CD4-positive, CD25-positive, alpha-beta regulatory T cell (primary cell): ENCODE measurements around the gene PLAGL1. TPM values are rescaled to one million over a fixed set of nuclear protein-coding genes. Genes with fewer than 3 reads are reported as not detected.

Source experiments
- ATAC-seq, 2 donors: fragments of 150-1000 bp; cut with Tn5 transposase; one replicate each; pipeline ENCODE4 v1.10.0; 2021; ENCODE audit warnings: low read depth in 2 of 2, moderate number of reproducible peaks in 2 of 2, moderate library complexity in 1 of 2
- DNase-seq, 3 donors: peaks; one replicate each; pipeline versions ENCODE4 v3.0.0 to v3.0.0-alpha.2; 2012 to 2022; ENCODE audit warnings: mixed read lengths in 1 of 3
- H3K27ac ChIP-seq: one replicate; pipeline ENCODE4 v1.7.0; 2013; ENCODE audit warnings: mild to moderate bottlenecking, low read length; ENCODE audit not compliant: insufficient read depth, poor library complexity, severe bottlenecking
- H3K27me3 ChIP-seq: one replicate; pipeline ENCODE4 v1.7.0; 2013; ENCODE audit warnings: low read length; ENCODE audit not compliant: control insufficient read depth, insufficient read depth
- H3K36me3 ChIP-seq: one replicate; pipeline ENCODE4 v1.7.0; 2013; ENCODE audit warnings: mild to moderate bottlenecking, low read length, moderate library complexity; ENCODE audit not compliant: control insufficient read depth, insufficient read depth
- H3K4me1 ChIP-seq: 2 replicates; pipeline ENCODE4 v1.7.0; 2013; ENCODE audit warnings: mild to moderate bottlenecking, low read length; ENCODE audit not compliant: insufficient read depth, control insufficient read depth, poor library complexity, severe bottlenecking
- H3K4me3 ChIP-seq: one replicate; pipeline ENCODE4 v1.7.0; 2013; ENCODE audit warnings: low read depth, mild to moderate bottlenecking, low read length, moderate library complexity
- H3K9me3 ChIP-seq, 2 experiments: 1 replicate in 1 of 2; 2 replicates in 1 of 2; pipeline ENCODE4 v1.7.0; 2013; ENCODE audit warnings: low read length in 2 of 2, mild to moderate bottlenecking in 1 of 2, moderate library complexity in 1 of 2; ENCODE audit not compliant: control insufficient read depth in 2 of 2
- H3K27ac Mint-ChIP-seq, 3 donors: one replicate each; pipeline ENCODE4 v1.8.0; 2020 to 2022; ENCODE audit warnings: mild to moderate bottlenecking in 3 of 3, mixed read lengths in 3 of 3, moderate library complexity in 2 of 3
- H3K27me3 Mint-ChIP-seq: one replicate; pipeline ENCODE4 v1.8.0; 2022; ENCODE audit warnings: mild to moderate bottlenecking, mixed read lengths
- H3K36me3 Mint-ChIP-seq: one replicate; pipeline ENCODE4 v1.8.0; 2020; ENCODE audit warnings: mixed read lengths
- H3K4me1 Mint-ChIP-seq, 4 donors: one replicate each; pipeline ENCODE4 v1.8.0; 2020 to 2022; ENCODE audit warnings: mixed read lengths in 4 of 4, mild to moderate bottlenecking in 1 of 4
- H3K4me3 Mint-ChIP-seq, 4 donors: one replicate each; pipeline ENCODE4 v1.8.0; 2020 to 2022; ENCODE audit warnings: mild to moderate bottlenecking in 4 of 4, mixed read lengths in 4 of 4, moderate library complexity in 3 of 4
- H3K9me3 Mint-ChIP-seq, 7 donors: one replicate each; pipeline ENCODE4 v1.8.0; 2020 to 2022; ENCODE audit warnings: mixed read lengths in 7 of 7, mild to moderate bottlenecking in 3 of 7, moderate library complexity in 2 of 7
- polyA plus RNA-seq, 4 donors: library from polyadenylated mRNA; unstranded; fragments of 300-500 nt; fragmentation: Illumina TruSeq; gene quantifications; one replicate each; pipeline ENCODE4 v1.2.3, GENCODE V29; 2021
- total RNA-seq: library from RNA; stranded (reverse); gene quantifications from one replicate; pipeline ENCODE4 v1.2.3, GENCODE V29; 2022

Gene PLAGL1
- total and polyA plus RNA-seq, 5 donors from 2014 or later = 1.4 to 4.7 (median 2.8) TPM

- no peaks in the 10 kb centered on the region for H3K27me3 ChIP-seq
- DNase-seq (no peak), ATAC-seq (no peak)
- Mint-ChIP-seq H3K36me3 (no peaks in the 10 kb centered on the region), H3K27ac (no peak overlapping the region), H3K4me3 (no peak overlapping the region), H3K9me3 (no peaks in the 10 kb centered on the region), H3K27me3 (peaks cover 4% of the 10 kb centered on the region), H3K4me1 (no peaks in the 10 kb centered on the region)
- H3K4me3 ChIP-seq = no peak overlapping the region
- no peak overlapping the region for H3K27ac ChIP-seq
- H3K4me1 ChIP-seq = no peaks in the 10 kb centered on the region
- no peaks in the 10 kb centered on the region for H3K9me3 ChIP-seq
- no peaks in the 10 kb centered on the region for H3K36me3 ChIP-seq
Observed at GRCh38 chr6:143952947-143953701, 54.9 kb downstream of the PLAGL1 start.

GRCh38 chr6:143952060-143952778 lies 55.8 kb downstream of the PLAGL1 start:
- Mint-ChIP-seq H3K36me3 (peaks cover 2% of the 10 kb centered on the region), H3K9me3 (no peaks in the 10 kb centered on the region), H3K4me1 (no peaks in the 10 kb centered on the region), H3K27me3 (peaks cover 4% of the 10 kb centered on the region), H3K4me3 (no peak overlapping the region), H3K27ac (no peak overlapping the region)
- ATAC-seq (no peak), DNase-seq (no peak)
- H3K27me3 ChIP-seq = no peaks in the 10 kb centered on the region
- no peaks in the 10 kb centered on the region for H3K9me3 ChIP-seq
- no peaks in the 10 kb centered on the region for H3K36me3 ChIP-seq
- H3K4me3 ChIP-seq = no peak overlapping the region
- no peak overlapping the region for H3K27ac ChIP-seq
- H3K4me1 ChIP-seq = no peaks in the 10 kb centered on the region

GRCh38 chr6:143950875-143951274 lies 57.2 kb downstream of the PLAGL1 start:
- Mint-ChIP-seq H3K27me3 (no peaks in the 10 kb centered on the region), H3K36me3 (peaks cover 5% of the 10 kb centered on the region), H3K27ac (no peak overlapping the region), H3K9me3 (no peaks in the 10 kb centered on the region), H3K4me1 (no peaks in the 10 kb centered on the region), H3K4me3 (no peak overlapping the region)
- Histone ChIP-seq H3K27ac (no peak overlapping the region), H3K9me3 (no peaks in the 10 kb centered on the region), H3K4me3 (no peak overlapping the region), H3K27me3 (no peaks in the 10 kb centered on the region), H3K36me3 (no peaks in the 10 kb centered on the region), H3K4me1 (no peaks in the 10 kb centered on the region)
- no peak for DNase-seq
- no peak for ATAC-seq

- H3K9me3 ChIP-seq = no peaks in the 10 kb centered on the region
- no peak overlapping the region for H3K27ac ChIP-seq
- no peaks in the 10 kb centered on the region for H3K9me3 Mint-ChIP-seq
- ATAC-seq = no peak
- H3K36me3 Mint-ChIP-seq = peaks cover 5% of the 10 kb centered on the region
- H3K27me3 ChIP-seq = no peaks in the 10 kb centered on the region
- H3K27me3 Mint-ChIP-seq = no peaks in the 10 kb centered on the region
- H3K4me3 Mint-ChIP-seq = no peak overlapping the region
- no peak for DNase-seq
- no peak overlapping the region for H3K27ac Mint-ChIP-seq
- H3K4me1 Mint-ChIP-seq = no peaks in the 10 kb centered on the region
- no peak overlapping the region for H3K4me3 ChIP-seq
- H3K36me3 ChIP-seq = no peaks in the 10 kb centered on the region
- no peaks in the 10 kb centered on the region for H3K4me1 ChIP-seq
Observed at GRCh38 chr6:143949962-143950361, 58.1 kb downstream of the PLAGL1 start.

GRCh38 chr6:143949535-143949934 lies 58.5 kb downstream of the PLAGL1 start:
- Mint-ChIP-seq H3K4me1 (no peaks in the 10 kb centered on the region), H3K9me3 (no peaks in the 10 kb centered on the region), H3K27me3 (no peaks in the 10 kb centered on the region), H3K36me3 (peaks cover 5% of the 10 kb centered on the region), H3K27ac (no peak overlapping the region), H3K4me3 (no peak overlapping the region)
- DNase-seq (no peak), ATAC-seq (no peak)
- Histone ChIP-seq H3K9me3 (no peaks in the 10 kb centered on the region), H3K4me3 (no peak overlapping the region), H3K4me1 (no peaks in the 10 kb centered on the region), H3K36me3 (no peaks in the 10 kb centered on the region), H3K27me3 (no peaks in the 10 kb centered on the region), H3K27ac (no peak overlapping the region)

GRCh38 chr6:143948208-143948607 lies 59.9 kb downstream of the PLAGL1 start:
- Mint-ChIP-seq H3K36me3 (peaks cover 5% of the 10 kb centered on the region), H3K27ac (no peak overlapping the region), H3K4me1 (no peaks in the 10 kb centered on the region), H3K4me3 (no peak overlapping the region), H3K9me3 (no peaks in the 10 kb centered on the region), H3K27me3 (no peaks in the 10 kb centered on the region)
- DNase-seq (no peak), ATAC-seq (no peak)
- Histone ChIP-seq H3K9me3 (no peaks in the 10 kb centered on the region), H3K4me3 (no peak overlapping the region), H3K36me3 (no peaks in the 10 kb centered on the region), H3K4me1 (no peaks in the 10 kb centered on the region), H3K27ac (no peak overlapping the region), H3K27me3 (no peaks in the 10 kb centered on the region)

- no peak overlapping the region for H3K4me3 Mint-ChIP-seq
Observed at GRCh38 chr6:143941852-143942627, 66.0 kb downstream of the PLAGL1 start.

More at GRCh38 chr6:143941852-143942627, 66.0 kb downstream of the PLAGL1 start:
- no peak overlapping the region for H3K4me3 ChIP-seq
- Mint-ChIP-seq H3K9me3 (no peaks in the 10 kb centered on the region), H3K36me3 (peaks cover under 1% of the 10 kb centered on the region), H3K27ac (no peak overlapping the region), H3K27me3 (peaks cover 6% of the 10 kb centered on the region), H3K4me1 (peaks cover 4 to 10% (median 7%) of the 10 kb centered on the region in 4 donors)
- H3K4me1 ChIP-seq = no peaks in the 10 kb centered on the region
- ATAC-seq = peak; percentile 49 to 57
- H3K9me3 ChIP-seq = no peaks in the 10 kb centered on the region
- H3K27me3 ChIP-seq = peaks cover 3% of the 10 kb centered on the region
- H3K36me3 ChIP-seq = no peaks in the 10 kb centered on the region
- no peak overlapping the region for H3K27ac ChIP-seq
- DNase-seq = peak; percentile 23 to 69 (median 24)
